Mucosa of gallbladder (tissue), 1 donor: ENCODE measurements around the gene SLC6A6. TPM values are rescaled to one million over a fixed set of nuclear protein-coding genes. Genes with fewer than 3 reads are reported as not detected.
"Not testable (repeated sequence)": the region's sequence is repeated elsewhere in the genome, so short reads cannot be mapped to it uniquely, and the experiment has no call there.

Source experiments
- DNase-seq: peaks from one replicate; pipeline ENCODE4 v3.0.0-alpha.2; 2020; ENCODE audit warnings: low spot score
- total RNA-seq: library from RNA; stranded (reverse); gene quantifications from one replicate; pipeline ENCODE4 v1.2.1, GENCODE V29; 2021
- donor health status: DM: no; HTN: no; CAD: no.

SLC6A6 gene
- total RNA-seq, 1 donor from 2014 or later: 63.2 TPM

- no peak for DNase-seq
These were observed 4.2 kb upstream of the SLC6A6 start for GRCh38 chr3:14397940-14398796.

- DNase-seq: no peak
These were observed 3.7 kb upstream of the SLC6A6 start for GRCh38 chr3:14398797-14399106.

DNA sequence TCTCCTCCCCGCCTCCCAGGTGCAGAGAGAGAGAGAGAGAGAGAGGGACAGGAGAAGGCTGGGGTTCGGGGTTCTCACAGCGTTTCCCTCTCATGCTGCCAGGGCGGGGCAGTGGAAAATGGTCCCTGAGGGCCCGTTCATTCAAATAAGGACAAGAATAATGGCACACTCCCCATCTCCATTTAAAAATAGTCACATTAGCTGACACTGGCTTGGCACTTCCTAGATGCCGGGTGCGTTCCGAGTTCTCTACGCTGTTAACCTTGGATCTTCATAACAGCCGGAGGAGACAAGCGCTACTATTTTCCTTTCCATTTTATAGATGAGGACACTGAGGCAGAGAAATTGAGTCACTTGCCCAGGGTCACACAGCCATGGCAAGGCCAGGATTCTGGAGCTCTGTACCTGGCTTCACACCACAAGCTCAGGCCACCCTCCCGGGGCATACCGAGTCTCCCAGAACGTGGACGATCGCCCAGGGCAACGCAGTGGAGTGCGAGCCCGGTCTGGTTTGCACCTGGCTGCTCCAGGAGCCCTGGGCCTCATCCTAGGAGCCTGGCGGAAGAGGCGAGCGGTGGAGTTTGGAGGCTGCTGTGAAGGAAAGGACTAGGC, 608 bp upstream of the SLC6A6 start:
- no peak for DNase-seq

- peak; percentile 44 for DNase-seq
These were observed 1.3 kb downstream of the SLC6A6 start for GRCh38 chr3:14403619-14404155.

- no peak for DNase-seq
These were observed 1.8 kb downstream of the SLC6A6 start for GRCh38 chr3:14404186-14404585.

- DNase-seq: no peak
These were observed 2.4 kb downstream of the SLC6A6 start for GRCh38 chr3:14404631-14405359.

- peak; percentile 65 for DNase-seq
These were observed 3.2 kb downstream of the SLC6A6 start for GRCh38 chr3:14405360-14406238.

DNA sequence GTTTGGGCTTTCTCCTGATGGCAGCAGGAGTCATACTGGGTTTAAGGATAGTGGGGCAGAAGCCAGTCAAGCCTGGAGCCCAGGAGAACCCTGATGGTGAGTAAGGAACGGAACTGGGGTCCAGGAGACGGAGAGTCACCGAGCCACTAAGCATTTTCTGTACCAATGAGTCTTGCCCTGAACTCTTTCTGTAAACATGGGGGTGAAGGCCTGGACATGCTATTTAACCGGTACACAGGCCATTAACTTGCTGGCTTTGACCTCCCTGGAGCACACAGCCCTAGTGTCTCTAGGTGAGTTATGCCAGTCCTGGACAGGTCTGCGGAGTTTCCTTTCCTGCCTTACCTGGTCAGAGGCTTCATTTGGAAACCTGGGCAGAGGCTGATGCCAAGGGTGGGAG, 3.9 kb downstream of the SLC6A6 start:
- DNase-seq: no peak

DNA sequence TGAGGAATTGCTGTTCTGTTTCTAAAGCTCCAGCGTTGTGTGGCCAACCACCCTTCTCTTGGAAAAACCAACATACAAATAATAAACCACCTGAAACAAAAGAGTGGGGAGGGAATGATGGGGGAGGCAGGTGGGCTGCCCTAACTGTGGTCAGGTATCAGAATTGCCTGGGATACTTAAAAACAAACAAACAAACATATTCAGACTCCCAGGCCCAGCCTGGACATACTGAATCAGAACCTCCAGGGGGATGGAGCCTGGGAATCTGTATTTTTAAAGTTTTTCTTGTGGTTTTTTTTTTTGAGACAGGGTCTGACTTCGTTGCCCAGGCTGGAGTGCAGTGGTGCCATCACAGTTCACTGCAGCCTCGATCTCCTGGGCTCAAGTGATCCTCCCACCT, 4.4 kb downstream of the SLC6A6 start:
- no peak for DNase-seq

GRCh38 chr3:14407203-14407602, 4.8 kb downstream of the SLC6A6 start:
- no peak for DNase-seq

DNA sequence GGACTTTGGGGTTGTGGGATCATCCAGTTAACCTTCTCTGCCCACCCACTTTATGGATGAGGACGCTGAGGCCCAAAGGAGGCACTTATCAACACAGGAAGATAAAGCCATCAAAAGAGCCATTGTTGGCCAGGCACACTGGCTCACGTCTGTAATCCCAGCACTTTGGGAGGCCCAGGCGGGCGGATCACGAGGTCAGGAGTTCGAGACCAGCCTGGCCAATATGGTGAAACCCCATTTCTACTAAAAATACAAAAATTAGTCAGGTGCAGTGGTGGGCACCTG, 7.3 kb downstream of the SLC6A6 start:
- DNase-seq: not testable (repeated sequence)

GRCh38 chr3:14410106-14410502, 7.7 kb downstream of the SLC6A6 start:
- no peak for DNase-seq

DNA sequence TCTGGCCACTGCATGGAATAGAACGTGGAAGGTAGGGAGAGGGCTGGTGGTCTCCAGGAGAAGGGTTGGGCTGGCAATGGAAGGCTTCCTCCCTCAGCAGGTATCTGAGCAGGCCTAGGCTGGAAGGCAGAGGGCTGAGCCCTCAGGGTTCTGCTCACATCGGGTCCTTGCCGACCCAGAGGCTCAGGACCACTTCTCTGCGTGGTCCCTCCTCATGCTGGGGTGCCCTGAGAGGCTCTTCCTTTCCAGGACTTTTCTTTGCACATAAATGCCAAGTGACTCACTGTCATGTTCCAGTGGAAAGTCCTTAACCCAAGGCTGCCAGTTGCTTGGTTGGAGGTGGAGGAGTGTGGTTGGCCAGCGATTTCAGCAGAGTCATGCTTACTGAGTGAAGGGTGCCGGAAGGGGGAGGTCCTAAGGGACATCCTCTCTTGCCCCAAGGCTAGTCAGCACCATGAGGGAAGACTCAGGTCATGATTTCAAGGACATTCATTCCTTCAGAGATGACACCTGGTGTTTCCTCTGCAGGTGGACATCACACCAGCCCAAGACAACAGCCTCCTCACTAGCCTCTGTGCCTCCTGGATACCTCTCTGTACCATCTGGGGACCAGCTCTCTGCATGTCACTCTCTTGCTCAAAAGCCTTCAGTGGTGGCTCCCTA, 8.2 kb downstream of the SLC6A6 start:
- DNase-seq: no peak

- DNase-seq: no peak
These were observed 8.7 kb downstream of the SLC6A6 start for GRCh38 chr3:14411166-14411526.

GRCh38 chr3:14411988-14412387, 9.6 kb downstream of the SLC6A6 start:
- DNase-seq: no peak

DNA sequence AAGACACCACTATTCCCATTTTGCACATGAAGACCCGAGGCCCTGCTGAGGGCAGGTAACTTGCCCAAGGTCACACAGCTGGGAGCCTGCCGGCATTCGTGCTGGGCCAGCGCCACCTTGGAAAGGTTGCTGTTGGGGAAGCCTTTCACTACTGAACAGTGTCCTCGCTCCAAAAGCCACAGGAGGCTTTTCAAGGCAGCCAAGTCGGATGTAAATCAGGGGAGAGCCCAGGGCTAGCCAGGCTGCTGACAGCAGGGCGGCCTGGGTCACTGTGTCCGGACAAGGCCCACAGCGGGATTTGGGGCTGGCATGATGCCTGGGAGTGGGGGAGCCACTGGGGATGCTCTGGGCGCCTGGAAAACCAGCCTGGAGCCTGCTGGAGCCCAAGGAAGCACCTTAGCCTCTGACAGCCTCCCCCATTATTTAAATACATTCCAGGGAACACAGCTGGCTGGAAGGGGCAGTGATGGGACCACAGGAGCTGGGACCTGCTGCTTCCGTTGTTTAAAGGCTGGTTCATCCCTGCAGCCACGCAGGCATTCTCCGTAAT, 10.5 kb downstream of the SLC6A6 start:
- DNase-seq: no peak

GRCh38 chr3:14413381-14414071, 11.1 kb downstream of the SLC6A6 start:
- DNase-seq: no peak

DNA sequence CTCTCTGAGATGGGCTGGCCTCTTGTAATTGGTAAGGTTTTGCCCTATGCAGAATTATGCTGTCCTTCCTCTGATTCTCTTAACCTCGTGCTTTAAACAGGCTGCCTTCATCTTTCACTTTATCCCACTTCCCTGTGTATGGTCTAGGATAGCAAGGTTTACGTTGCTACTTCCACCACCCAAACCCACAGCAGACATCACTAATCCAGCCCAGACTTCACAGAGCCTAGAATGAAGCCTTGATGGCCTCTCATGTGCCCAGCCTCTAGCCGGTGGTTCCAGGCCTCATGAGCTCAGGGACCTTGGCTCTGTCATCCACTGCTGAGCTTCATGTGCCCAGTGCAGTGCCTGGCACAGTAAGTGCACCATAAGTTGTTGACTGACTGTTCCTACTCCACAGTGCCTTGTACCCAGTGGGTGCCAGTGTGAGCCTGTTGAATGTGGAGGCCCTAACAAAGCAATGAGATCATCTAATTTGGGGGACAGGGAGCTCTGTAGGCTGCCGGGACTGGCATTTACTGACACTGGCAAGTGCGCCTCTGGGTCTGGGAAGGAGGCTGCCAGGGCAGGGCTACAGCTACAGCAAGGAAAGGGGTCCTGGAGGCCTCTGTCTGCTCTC, 12.5 kb downstream of the SLC6A6 start:
- DNase-seq: no peak

- no peak for DNase-seq
These were observed 13.1 kb downstream of the SLC6A6 start for GRCh38 chr3:14415501-14415900.

DNA sequence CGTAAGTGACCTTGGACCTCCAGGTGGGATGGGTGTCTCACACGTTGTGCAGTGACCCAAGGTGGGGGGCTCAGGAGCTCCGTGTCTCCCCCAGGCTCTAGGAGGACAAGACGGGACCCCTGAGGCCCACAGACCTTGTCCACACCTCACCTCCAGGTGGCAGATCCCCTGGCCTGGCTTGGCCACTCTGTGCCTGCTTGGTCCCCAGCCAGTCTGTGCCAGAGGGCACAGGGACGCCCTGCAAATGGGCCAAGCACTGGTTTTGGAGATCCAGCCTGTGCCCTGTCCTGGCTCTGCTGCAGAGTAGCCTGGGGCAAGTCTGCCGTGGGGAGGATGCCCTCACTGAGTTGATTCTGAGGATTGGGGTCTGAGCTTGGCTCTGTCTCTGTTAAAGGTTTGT, 14.0 kb downstream of the SLC6A6 start:
- DNase-seq: no peak
